COLO668 (cell line): ENCODE results near the gene RCAN1.
"Not testable (repeated sequence)": the region's sequence is repeated elsewhere in the genome, so short reads cannot be mapped to it uniquely, and the experiment has no call there.

Source experiments
- DNase-seq: peaks from one replicate; lab custom pipeline; 2025; ENCODE audit not compliant: unreplicated experiment; lab: John Stamatoyannopoulos, UW

Gene RCAN1

DNA sequence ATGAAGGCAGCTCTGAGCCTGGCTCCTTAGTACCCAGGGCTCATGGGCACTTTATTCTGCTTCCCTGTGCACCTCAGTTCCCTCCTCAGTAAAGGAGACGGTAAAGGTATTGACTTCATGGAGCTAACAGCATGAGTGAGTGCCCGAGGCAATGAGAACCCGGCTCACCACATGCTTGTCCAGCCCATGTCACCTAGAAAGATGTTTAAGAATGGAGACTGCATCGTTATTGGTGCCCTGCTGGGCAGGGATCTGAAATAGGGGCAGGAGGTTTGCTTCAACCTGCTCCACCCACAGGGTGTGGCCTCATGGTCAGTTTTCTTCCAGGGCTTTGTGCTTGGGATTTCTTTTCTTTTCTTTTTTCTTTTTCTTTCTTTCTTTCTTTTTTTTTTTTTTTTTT, 95.9 kb downstream of the RCAN1 start:
- no peak for DNase-seq

DNA sequence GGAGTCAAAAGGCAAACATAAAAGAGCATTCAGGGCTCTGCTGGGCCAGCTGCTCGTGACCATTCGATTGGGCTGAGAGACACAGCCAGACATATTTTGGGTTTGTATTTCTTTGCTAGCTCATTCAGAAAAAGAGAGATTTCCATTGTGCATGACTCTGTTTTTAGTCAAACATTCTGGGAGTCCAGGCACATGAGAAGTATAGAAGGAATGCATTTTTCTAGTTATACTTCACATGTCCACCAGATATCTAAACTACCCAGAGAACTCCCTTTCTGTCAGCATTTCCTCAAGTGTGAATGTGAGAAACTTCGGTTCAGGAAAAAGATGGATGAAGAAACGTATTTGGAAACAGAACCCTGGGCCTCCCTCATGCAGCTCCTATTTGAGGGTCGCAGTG, 96.6 kb downstream of the RCAN1 start:
- no peak for DNase-seq

DNA sequence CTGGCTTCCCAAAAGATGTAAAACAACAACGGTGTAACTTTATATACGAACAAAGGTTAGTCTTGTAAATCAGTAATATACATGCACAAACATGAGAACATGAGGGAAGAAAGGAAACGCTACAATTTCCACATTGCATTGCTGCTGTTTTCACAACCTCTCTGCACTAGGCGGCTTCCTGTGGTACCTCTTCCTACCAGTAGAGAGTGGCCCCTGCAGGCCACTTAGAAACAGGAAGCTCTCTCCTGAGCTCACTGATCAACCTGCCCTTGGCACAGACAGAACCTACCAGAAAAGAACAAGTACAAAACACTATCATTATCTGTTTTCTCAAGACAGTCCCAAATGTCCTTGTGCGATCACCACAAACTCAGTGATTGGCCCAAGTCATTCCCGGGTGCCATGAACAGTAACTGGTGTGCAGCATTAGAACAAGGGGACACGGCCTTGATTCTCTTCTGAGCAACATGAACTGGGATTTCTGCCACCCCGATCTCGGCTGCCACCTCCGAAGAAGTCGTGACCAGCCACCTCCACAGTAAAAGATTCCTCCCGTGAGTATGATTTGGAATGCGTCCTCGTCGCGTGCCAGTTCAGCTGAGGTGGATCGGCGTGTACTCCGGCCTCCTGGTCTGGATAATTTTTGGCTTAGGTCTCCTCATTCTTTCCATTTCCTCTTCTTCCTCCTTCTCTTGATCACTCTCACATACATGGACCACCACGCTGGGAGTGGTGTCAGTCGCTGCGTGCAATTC, 97.2 kb downstream of the RCAN1 start:
- DNase-seq, result peak; percentile 32

DNA sequence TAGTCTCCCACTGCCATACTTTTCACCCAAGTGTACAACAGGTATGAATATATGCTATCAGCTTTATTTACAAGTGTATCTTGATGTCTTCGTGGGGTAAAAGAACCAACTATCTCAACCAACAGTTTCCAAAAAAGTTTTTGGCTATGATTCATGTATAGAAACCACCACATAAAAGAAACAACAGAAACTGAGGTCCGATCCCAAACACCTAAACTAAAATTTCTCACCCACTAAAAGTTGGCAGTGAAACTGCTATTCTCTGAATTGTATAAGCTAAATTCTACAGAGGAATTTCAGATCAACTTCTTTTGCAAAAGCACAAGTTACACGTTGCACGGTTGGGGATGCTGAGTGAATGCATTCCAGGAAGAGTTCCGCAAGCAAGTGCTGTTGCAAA, 97.9 kb downstream of the RCAN1 start:
- no peak for DNase-seq

DNA sequence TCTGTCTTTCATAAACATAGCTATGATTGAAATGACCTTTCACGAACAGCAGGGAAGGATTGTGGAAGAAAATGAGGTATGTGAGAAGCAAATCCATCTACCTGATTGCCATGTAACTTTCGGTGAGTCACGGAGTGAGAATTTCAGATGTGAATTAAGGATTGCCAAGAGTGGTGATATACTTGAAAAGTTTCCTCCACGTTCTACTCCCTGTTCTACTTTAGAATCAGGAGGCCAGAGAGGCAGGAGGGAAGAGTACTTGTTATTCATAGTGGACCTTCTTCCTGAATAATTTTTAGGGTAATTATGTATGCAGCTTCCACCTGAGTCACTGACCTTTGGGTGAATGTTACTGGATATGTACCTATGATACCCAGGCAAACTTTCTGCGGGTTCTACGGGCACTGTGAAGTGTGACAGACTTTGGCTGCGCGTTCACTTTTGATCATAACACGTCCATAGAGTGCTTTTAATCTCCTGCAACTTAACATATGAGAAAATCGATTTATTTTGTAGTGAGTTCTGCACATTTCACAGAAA, 100.3 kb downstream of the RCAN1 start:
- no peak for DNase-seq

DNA sequence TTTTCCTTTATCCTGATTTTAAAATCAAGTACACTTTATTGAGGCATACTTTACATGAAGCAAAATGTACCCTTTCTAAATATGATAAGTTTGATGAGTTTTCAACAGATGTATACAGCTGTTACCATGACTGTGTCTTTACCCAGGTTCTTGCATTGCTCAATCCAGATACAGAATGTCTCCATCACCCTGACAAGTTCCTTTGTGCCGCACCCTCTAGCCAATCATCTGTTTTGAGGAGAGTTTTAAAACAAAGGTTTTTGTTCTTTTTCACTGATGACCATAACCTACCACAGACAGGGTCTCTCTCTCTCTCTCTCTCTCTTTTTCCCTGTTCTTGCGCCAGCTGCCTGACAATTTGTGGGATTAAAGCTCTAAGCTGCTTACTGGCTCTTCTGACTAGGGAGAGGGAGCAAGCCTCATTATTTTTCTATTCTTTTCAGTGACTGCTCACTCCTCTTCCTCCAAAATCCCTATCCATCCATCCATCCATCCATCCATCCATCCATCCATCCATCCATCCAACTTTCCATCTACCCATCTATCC, 101.7 kb downstream of the RCAN1 start:
- no peak for DNase-seq

DNA sequence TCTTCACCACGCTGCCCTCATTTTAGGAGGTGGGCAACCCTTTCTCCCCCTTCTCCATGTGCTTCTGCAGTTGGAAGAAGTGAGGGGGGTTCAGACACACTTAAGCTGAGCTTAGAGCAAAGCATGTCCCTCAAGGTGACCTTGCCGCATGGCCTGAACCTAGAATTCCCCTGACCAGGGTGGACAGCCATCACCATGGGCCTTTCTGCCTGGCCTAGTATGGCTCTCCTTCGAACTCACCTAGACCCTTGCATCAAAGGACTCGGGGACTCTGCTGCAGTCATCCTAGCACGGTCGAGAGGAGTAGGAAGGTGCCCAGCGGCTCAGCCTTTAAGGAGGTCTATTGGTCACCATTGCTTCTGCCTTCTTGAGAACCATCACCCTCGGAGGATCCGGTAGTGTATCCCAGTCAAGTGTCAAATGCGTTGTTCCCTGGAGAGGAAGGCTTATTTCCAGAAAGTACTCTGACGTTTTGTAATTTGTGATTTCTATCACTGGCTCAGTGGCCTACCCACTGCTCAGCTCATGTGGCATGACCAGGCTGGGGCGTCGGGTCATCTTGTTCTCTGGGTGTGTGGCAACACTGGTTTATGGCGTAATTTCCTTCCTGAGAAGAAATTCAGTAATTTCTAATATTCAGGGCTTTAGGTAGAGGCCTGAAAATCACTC, 103.0 kb downstream of the RCAN1 start, which contains the start of gene KCNE1:
KCNE1 (minus strand) TSS at position 424 of the 669 bp plus-strand sequence. CDS start 62,576 bp downstream, outside the sequence.
- DNase-seq, result no peak

DNA sequence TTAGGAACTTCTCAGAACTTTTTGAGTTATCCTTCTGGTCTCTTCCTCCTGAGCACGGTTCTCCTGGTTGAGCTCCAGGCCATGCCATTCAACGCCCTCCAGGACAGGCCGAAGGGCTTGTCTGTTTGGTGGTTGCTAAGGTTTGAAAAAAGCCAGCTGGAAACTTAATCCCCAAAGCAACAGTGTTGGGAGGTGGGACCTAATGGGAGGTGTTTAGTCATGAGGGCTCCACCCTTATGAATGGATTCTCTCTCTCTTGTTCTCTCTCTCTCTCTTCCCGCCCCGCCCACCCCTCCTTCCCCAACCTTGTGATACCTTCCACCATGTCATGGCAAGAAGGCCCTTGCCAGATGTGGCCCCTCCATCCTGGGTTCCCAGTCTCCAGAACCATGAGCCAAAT, 103.7 kb downstream of the RCAN1 start:
- no peak for DNase-seq

DNA sequence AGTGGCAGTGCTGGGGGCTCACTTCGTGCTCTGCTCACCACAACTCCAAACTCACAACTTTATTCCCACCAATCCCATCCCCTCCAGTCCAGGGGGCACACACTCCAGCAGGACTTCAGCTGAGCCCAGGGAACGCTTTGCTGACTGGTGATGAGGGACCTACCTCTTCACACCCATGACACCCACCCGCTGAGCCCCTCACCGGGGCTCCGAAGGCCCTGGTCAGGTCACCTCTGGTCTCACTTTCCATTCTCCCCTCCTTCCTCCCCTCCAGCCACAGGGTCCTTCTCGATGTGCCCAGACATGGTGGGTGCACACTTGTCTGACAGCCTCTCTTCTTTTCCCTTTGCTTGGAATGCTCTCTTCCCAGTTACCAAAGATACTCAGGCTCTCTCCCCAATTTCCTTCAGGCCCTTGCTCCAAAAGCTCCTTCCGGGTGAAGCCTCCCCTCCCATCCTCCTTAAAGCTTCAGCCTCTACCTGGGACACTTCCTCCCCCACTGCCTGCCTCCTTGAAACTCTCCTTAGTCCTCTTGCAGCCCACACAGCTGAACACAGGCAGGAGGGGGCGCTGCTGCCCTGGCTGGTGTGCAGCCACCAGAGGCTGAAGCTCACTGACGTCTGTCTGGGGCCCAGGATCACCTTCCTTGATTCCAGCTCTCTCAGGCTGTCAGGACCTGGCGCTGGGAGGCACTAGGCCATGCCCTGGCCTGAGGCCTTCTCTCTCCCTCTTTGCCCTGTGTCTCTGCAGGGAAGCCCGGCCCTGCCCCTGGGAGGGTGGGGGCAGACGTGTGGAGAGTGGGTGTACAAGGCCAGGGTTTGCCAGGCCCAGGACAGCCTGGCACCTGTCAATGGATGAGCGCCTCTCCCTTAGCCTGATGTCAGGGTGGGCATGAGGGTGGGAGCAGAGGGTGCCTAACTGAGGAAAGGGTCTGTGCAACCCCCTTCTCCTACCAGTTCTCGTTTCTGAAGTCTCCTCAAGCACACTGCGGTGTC, 104.5 kb downstream of the RCAN1 start:
- DNase-seq, result peak; percentile 64

DNA sequence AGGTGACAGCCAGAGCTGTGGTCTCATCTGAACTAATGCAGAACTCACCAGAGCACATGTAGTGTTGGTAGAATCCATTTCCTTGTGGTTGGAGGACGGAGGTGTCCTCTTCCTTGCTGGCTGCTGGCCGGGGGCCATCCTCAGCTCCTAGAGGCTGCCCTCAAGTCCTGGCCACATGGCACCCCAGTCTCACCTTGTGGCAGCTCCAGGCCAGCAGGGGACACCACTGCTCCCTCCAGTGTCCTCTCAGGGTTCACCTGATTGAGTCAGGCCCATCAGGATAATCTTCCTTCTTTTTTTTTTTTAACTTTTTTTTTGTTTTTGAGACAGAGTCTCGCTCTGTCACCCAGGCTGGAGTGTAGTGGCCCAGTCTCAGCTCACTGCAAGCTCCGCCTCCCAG, 105.8 kb downstream of the RCAN1 start:
- no peak for DNase-seq

DNA sequence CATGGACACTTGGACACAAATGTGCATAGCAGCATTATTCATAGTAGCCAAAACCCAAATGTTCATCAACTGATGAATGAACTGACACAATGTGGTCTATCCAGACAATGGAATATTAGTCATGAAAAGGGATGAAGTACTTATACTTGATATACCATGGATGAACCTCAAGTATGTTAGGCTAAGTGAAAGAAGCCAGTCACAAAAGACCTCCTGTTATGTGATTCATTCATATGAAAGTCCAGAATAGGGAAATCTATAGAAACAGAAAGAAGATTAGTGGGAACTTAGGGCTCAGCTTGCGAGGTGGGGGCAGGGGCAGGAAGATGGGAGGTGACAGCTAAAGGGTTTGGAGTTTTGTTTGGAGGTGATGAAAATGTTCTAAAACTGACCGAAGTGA, 110.3 kb downstream of the RCAN1 start:
- DNase-seq, result no peak

DNA sequence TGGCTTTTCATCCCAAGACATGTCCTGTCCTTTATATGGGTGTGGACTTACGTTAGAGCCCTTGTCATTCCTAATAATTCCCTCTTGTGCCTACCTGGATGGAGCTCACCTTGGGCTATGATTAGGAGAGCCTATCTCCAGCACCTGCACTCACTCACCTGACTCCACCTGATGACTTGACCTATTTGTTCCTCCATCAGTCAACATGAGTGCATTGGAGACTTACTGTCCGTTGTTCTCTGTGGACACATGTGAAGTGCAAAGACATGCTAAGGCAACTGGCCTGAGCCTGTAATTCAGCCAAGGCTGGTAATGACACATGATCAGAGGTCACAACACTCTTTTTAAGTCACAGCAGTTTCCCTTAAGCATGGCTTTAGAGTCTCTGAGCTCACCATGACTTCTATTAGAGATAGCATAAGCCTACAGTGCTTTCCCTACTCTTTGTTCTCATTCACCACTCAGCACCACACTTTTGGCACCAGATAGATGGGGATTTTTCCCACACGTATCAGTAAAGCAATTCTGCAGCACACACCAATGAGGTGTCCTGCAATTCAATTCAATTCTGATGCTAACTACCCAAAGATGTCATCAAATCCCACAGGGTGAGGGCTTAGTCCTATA, 112.3 kb downstream of the RCAN1 start:
- DNase-seq, result no peak

DNA sequence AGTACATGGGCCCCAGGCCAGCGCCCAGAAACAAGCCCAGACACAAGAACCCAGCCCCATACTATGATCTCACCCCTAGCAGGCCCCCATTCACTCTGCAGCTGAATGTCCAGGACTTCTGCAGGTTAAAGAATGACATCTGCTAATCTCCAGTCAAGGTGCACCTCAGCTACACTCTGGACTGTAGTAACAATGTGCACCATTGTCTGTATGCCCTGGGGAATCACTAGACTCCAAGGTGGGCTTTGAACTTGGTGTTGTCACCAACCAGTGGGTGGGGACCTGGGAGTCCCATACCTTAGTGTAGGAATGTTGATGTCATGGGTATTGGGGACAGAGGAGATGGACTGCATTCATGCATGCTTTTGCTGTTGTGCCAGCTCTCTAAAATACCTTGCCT, 113.2 kb downstream of the RCAN1 start:
- DNase-seq, result no peak

DNA sequence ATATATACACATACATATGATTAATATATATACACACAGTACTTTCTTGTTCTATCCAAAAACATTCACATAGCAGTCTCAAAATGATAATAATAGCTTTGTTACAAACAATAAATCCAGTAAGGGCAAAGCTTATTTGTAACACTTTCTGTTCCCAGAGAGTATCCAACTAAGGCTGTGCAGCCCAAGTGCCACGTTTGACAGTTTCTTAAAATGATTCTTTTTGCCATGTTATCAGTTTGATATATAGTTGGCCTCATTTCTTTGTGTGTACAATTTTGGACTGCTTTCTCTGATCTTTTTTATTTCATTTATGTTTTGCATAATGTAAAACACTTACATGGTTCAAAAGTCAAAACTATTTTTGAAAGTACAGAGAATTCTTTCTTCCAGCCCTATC, 114.7 kb downstream of the RCAN1 start:
- no peak for DNase-seq

DNA sequence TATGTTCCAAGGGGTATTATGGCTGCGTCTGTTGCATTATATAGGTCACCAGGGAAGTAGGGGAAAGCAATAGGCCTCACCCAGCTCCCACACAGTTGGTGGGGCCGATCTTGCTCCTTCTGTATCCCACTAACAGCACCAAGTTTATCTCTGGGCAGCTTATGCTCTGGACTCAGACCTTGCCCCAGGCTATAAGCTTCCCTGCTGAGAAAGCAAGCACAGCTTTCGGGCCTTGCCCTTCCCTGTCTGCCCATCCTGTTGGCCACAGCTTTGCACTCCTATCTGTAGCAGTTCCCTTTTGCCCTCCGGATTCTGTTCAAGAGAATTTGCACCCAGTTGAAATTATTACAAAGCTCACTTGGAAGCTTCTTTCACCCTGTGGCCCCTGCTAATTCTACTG, 115.8 kb downstream of the RCAN1 start:
- DNase-seq, result peak; percentile 64

DNA sequence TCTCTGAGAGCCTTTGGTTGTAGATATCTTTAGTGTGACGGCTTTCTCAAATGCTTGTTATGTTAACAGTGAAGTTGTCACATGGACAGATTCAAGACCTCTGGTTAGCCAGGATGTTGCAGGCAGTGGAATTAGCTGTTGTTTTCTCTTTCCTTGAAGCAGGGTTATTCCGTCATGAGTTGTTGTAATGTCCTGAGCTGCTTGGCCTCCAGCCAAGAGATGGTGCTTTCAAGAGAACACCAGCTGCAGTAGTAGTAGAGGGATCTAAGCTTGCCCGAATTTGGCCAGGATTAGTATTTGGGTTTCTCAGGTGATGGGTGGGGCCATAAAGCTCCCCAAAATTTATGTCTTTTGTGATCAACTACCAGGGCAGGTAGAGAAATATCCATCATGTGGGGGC, 116.3 kb downstream of the RCAN1 start:
- DNase-seq, result peak; percentile 90

DNA sequence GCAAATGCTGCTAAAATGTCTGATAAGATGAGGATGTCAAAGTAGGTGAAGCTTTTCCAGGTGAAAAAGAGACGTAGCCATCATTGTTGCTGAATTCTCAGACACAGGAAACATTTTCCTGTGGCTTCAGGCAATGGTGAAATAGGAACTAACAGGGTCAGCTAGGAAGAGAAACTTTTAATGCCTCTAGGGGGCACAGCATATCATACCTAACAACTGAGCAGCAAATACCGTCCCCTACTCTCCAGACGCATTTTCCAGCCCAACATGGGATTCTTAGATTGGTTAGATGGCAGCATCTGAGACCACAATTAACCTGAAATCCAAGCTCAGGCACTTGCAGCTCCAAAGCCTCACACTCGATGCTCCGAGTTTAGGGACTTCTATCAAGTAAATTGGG, 131.1 kb downstream of the RCAN1 start:
- DNase-seq, result not testable (repeated sequence)

DNA sequence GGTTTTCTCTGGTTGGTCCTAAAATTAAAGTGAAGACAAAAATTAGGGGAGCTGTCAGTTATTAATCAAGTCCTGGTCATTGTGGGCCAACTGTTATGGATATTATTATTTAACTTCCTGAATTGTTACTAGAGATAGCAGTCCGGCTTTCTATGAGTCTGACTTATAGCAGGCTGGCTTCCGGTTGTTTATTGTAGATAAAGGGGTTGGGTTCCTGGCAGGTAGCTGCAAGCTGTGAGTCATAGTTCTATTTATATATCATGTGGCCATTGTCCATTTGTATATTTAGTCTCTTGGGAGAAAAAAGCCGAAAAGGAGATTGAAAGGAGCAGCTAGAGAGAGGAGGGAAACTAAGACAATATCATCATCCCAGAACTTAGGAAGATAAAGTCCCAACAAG, 131.5 kb downstream of the RCAN1 start:
- DNase-seq, result not testable (repeated sequence)

DNA sequence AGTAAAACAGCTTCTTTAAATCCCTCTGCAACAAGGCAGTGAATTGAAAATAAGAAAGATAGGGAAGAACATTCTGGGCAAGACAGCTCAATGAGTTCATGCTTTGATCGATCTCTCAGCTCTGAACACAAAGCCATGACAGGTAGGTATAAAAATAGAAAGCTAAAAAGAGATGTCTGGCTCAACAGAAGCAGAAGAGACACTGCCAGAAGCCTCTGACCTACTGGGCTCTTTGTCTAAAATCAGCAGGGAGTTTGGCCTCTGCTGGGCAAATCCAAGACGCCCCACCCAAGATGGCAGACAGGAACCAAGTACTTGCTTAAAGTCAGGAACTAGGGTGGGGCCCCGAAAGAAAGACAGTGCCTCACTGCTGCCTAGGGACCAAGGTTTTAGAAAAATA, 147.6 kb downstream of the RCAN1 start:
- not testable (repeated sequence) for DNase-seq
